NCI-H82 treated with DMSO at 0.1 percent for 48 hours (cell line): ENCODE results near the gene EPGN.

Experiments
- DNase-seq: peaks from one replicate; lab custom pipeline; 2025; ENCODE audit not compliant: unreplicated experiment; lab: John Stamatoyannopoulos, UW

Gene EPGN

GRCh38 chr4:74309223-74309622 is 953 bp downstream of the EPGN start:
- no peak for DNase-seq

DNA sequence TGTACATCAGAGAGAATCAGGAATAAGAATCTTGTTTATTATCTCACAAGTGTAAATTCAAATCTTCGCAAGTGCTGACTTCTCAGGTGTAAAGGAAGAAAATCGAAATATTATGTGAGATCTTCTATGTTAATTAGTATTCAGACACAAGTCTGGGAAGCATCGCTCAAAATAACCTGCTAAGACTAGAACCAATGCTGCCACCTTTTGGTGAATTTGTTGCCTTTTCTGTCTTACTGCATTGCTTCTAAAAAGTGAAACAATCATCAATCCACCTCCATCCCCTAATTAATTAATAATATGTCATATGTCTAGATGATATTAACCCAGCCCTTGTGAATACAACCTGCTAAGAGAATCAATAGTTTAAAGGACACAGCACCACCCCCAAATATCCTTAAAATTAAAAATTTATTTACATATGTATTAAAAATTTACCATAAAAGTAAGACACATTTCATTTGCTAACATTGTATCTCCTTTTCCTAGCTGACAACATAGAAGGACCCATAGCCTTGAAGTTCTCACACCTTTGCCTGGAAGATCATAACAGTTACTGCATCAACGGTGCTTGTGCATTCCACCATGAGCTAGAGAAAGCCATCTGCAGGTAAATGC is 3.5 kb downstream of the EPGN start:
- DNase-seq = no peak

DNA sequence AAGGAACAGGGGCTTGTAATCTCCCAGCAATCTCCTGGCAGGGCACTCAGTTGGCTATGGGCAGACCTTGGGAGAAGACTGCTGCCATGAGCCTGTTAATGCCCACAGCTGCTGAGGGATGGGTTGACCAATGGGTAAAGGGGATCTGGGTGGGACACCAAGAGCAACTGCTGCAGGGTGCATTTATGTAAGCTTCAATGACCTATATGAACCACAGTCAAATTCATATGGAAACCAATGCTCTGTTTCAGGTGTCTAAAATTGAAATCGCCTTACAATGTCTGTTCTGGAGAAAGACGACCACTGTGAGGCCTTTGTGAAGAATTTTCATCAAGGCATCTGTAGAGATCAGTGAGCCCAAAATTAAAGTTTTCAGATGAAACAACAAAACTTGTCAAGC is 6.1 kb downstream of the EPGN start:
- no peak for DNase-seq

- no peak for DNase-seq
These were observed 6.7 kb downstream of the EPGN start for GRCh38 chr4:74314944-74315343.

- DNase-seq = no peak
These were observed 7.1 kb downstream of the EPGN start for GRCh38 chr4:74315376-74315775.

DNA sequence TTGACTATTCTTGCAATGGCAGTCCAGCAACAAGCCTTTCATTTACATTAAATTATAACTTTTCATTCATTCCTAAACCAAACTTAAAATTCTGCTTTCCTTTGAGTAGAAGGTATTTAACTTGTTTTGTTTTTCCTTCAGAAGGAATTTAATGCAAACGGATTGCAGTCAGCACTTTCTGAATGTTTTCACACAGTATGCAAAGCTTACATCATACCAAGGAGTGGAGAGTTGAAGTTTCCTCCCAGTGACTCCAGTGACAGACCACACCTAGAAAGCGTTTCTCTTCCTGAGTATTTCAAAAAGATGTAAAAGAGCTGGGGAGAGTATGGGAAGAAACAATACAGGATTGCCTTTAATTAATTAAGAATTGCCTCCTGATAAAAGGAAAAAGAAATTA is 8.1 kb downstream of the EPGN start:
- no peak for DNase-seq

- no peak for DNase-seq
These were observed 9.5 kb downstream of the EPGN start for GRCh38 chr4:74317616-74318246.

GRCh38 chr4:74318276-74318675 is 10.0 kb downstream of the EPGN start:
- DNase-seq = no peak

- no peak for DNase-seq
These were observed 11.2 kb downstream of the EPGN start for GRCh38 chr4:74319470-74319869.

- peak; percentile 7 for DNase-seq
These were observed 12.4 kb downstream of the EPGN start for GRCh38 chr4:74320559-74321118.

DNA sequence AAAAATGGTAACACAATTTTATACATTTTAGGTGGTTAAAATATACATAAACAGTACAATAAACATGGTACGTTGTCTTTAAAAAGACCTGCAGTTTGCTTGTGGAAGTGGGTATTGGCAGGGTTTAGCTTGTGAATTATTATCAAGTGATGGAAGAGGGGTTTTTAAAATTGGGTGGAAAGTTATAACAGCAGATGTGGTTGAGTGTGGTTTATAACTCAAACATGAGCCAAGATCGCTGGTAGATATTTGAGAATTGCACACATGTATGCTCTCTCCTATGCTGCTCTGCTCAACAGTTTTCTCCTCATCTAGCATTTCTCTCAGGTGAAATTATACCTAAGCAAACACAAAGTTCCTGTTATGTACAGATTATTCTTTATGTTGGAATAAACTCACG is 14.0 kb downstream of the EPGN start:
- DNase-seq = no peak

DNA sequence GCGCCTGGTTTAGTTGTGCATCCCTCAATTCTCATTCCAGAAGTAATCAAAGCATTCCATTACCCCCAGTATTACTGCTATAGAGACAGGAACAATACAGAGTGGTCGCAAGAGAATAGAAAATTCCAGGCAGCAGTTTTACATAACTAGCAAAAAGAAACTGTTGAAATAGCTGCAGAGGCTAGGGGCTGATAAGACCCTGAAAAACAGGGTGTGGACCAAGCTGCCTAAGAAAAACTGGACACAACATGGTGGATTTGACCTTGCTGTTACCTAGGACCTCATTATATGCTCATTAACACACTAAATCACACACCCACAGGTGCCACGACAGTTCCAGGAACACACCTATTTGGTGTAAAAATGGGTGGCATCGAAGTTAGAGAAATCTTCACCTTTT is 15.4 kb downstream of the EPGN start:
- DNase-seq = no peak

DNA sequence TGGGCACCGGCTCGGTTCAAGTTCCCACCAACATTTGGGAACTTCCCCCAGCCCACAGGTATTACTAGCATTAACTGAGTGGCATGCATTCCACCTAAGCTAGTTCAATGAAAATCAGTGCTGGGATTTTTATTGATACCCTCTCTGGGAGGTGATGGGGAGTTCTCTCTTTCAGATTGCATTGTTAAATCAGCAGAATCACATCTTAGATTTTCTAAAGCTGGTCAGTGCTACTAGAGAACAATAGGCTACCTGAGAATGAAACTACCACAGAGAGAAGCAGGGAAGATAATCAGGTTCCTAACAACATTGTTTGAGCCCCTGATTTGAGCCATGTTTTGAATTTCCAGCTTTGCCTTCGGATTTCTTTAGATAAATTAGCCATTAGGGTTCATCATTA is 16.0 kb downstream of the EPGN start:
- DNase-seq = no peak

- DNase-seq = no peak
These were observed 17.6 kb downstream of the EPGN start for GRCh38 chr4:74325886-74326285.

DNA sequence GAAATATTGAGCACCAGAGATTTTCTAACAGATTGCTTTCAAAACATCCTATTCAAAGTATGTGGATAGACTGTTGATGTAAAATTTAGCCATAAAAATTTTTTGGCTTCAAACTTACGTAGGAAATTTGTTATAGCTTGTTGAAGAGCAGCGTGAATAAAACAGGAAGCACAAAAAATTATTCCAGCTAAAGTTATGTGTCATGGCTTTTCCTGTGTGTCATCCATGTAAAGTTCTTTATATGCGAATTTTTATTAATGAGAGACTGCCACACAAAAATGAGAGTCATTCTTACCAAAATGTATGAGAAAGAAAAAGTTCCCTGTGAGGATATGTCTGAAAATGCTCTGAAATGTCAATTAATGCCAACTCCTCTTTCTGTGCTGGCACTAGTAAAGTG is 19.5 kb downstream of the EPGN start:
- no peak for DNase-seq

DNA sequence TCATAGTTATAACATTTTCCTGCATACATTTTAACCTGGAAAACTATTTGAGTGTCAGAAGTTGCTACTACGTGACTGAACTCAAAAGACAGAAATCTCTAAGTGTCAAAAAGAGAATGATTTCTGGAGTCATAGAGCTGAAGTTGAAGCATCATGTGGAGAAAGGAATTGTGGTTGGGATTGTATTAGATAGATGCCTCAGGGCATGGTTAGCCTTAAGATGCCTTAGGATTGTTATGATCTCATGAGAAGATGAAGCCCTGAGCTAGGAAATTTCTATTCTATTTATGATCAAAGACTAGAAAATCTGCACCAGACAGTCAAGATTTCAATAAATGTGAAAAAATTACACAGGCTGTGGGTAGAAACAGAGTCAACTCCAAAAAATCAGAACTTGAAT is 20.2 kb downstream of the EPGN start:
- no peak for DNase-seq

DNA sequence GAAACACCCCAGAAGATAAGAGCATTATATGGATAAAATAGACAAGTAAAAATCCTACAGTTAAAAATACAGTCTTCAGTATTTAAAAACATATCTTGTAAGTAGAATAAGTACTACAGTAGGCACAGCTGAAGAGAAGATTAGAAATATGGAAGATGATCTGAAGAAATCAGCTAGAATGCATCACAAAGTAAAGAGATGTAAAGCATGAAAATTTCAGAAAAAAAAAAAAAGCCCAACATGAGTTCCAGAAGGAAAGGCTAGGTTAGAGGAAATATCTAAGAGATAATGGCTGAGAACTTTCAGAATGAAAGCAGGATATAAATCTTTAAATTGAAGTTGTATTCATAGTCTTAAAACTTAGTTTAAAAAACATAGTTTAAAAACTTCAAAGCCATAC is 21.0 kb downstream of the EPGN start:
- no peak for DNase-seq

GRCh38 chr4:74330295-74330750 is 22.1 kb downstream of the EPGN start:
- no peak for DNase-seq

DNA sequence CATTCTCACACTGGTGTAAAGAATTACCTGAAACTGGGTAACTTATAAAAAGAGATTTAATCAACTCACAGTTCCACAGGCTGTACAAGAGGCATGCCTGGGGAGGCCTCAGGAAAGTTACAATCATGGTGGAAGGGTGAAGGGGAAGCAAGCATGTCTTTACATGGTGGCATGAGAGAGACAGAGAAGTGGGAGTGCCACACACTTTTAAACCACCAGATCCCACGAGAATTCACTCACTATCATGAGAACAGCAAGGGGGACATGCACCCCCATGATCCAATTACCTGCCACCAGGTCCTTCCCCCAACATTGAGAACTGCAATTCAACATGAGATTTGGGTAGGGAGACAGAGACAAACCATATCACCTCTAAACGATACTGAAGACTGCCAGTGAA is 23.0 kb downstream of the EPGN start:
- no peak for DNase-seq

- no peak for DNase-seq
These were observed 23.7 kb downstream of the EPGN start for GRCh38 chr4:74331944-74332343.

- no peak for DNase-seq
These were observed 26.4 kb downstream of the EPGN start for GRCh38 chr4:74334636-74335035.

DNA sequence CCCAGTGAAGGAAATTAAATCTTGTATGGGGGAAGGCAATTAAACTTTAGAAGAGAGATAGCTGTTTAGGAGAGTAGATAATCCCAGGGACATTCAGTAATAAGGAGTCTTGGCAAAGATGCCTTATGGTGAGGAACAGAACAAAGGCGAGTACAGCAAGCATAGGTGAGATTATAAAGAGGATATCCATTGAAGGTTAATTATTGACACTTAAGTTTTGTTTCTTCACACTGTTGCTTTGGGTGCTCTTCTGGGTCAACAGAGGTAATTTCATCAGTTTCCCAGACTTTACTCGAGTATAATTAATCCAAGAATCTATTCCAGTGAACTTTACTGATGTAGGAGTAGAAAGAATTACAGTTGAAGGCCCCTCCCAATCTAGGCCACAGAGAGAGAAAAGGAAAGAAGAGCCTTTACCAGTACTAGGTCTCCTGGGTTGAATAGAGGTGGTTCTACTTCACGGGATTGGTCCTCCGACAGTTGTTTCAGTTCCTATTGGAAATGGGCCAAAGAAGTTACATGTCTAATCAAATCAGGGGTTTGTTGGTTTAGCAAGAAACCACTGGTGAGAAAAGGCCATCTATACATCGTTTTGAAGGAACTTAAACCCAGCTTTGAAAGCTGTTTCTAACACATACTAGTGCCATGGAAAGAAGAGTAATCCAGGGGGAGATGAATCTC is 27.2 kb downstream of the EPGN start:
- no peak for DNase-seq
